WTC11 (cell line): ENCODE results near the gene CISD3. TPM values are rescaled to one million over a fixed set of nuclear protein-coding genes. Genes with fewer than 3 reads are reported as not detected.

Experiments used
- ATAC-seq: fragments of 200-7000 bp; cut with Tn5 transposase; 2 replicates; pipeline ENCODE4 v1.10.0; 2021; ENCODE audit warnings: mild to moderate bottlenecking, moderate library complexity
- CTCF ChIA-PET: fragments of 300-600 bp; sonication (Branson Sonifier 250); formaldehyde crosslinking; loops from one replicate; lab custom pipeline; 2021; ENCODE audit warnings: antibody characterized with exemption; lab: Charles Lee
- POLR2A ChIA-PET: fragments of 350-600 bp; sonication (Branson Sonifier 250); formaldehyde crosslinking; loops from one replicate; lab custom pipeline; 2021; ENCODE audit warnings: antibody characterized with exemption; lab: Charles Lee
- DNase-seq: peaks from one replicate; pipeline ENCODE4 v3.0.0; 2021; ENCODE audit warnings: low spot score
- H3K27ac Mint-ChIP-seq: 2 replicates; pipeline ENCODE4 v1.8.0; 2021; ENCODE audit warnings: mixed read lengths
- H3K27me3 Mint-ChIP-seq: 2 replicates; pipeline ENCODE4 v1.8.0; 2021; ENCODE audit warnings: low read depth, mild to moderate bottlenecking, moderate library complexity, mixed read lengths
- H3K36me3 Mint-ChIP-seq: 2 replicates; pipeline ENCODE4 v1.8.0; 2021; ENCODE audit warnings: mixed read lengths
- H3K4me1 Mint-ChIP-seq: 2 replicates; pipeline ENCODE4 v1.8.0; 2022; ENCODE audit warnings: mixed read lengths
- H3K4me3 Mint-ChIP-seq: 2 replicates; pipeline ENCODE4 v1.8.0; 2021; ENCODE audit warnings: mild to moderate bottlenecking, moderate library complexity, mixed read lengths
- H3K9me3 Mint-ChIP-seq: 2 replicates; pipeline ENCODE4 v1.8.0; 2021; ENCODE audit warnings: mixed read lengths
- ARID4B ChIP-seq: sonication (generic); formaldehyde crosslinking; IDR thresholded peaks from 2 replicates; pipeline ENCODE4 v1.8.0; 2023; ENCODE audit warnings: missing genetic modification reagents, mild to moderate bottlenecking, borderline replicate concordance
- CDX4 ChIP-seq: fragments of 250-450 bp; sonication (Bioruptor Pico); IDR thresholded peaks from 2 replicates; pipeline ENCODE4 v1.9.0; 2021; ENCODE audit warnings: moderate library complexity, mild to moderate bottlenecking, inconsistent platforms, borderline replicate concordance
- CREM ChIP-seq: sonication (generic); formaldehyde crosslinking; IDR thresholded peaks from 2 replicates; pipeline ENCODE4 v1.8.1; 2022; ENCODE audit warnings: mild to moderate bottlenecking, missing genetic modification reagents, moderate library complexity
- E2F5 ChIP-seq: sonication (generic); formaldehyde crosslinking; IDR thresholded peaks from 2 replicates; pipeline ENCODE4 v1.8.1; 2022; ENCODE audit warnings: mild to moderate bottlenecking, moderate library complexity, missing genetic modification reagents
- FOXP4 ChIP-seq: sonication (generic); formaldehyde crosslinking; IDR thresholded peaks from 2 replicates; pipeline ENCODE4 v1.8.0; 2022; ENCODE audit warnings: mild to moderate bottlenecking, missing genetic modification reagents
- GABPB1 ChIP-seq: sonication (generic); formaldehyde crosslinking; IDR thresholded peaks from 2 replicates; pipeline ENCODE4 v1.8.1; 2023; ENCODE audit warnings: mild to moderate bottlenecking, missing genetic modification reagents
- GTF2I ChIP-seq: fragments of 250-450 bp; sonication (Bioruptor Pico); conservative IDR thresholded peaks from 2 replicates; pipeline ENCODE4 v1.4.0; 2021; ENCODE audit warnings: mild to moderate bottlenecking
- HMGXB4 ChIP-seq: sonication (generic); formaldehyde crosslinking; IDR thresholded peaks from 2 replicates; pipeline ENCODE4 v1.8.1; 2023; ENCODE audit warnings: mild to moderate bottlenecking, moderate library complexity, missing genetic modification reagents
- JUN ChIP-seq: sonication (generic); formaldehyde crosslinking; IDR thresholded peaks from 2 replicates; pipeline ENCODE4 v1.8.0; 2023; ENCODE audit warnings: mild to moderate bottlenecking, missing genetic modification reagents
- MAX ChIP-seq: sonication (generic); formaldehyde crosslinking; IDR thresholded peaks from 2 replicates; pipeline ENCODE4 v1.8.0; 2022; ENCODE audit warnings: mild to moderate bottlenecking, missing genetic modification reagents
- NFE2L1 ChIP-seq: sonication (generic); formaldehyde crosslinking; IDR thresholded peaks from 2 replicates; pipeline ENCODE4 v1.8.1; 2023; ENCODE audit warnings: missing genetic modification reagents
- NFYB ChIP-seq: sonication (generic); formaldehyde crosslinking; conservative IDR thresholded peaks from 2 replicates; pipeline ENCODE4 v1.8.0; 2022; ENCODE audit warnings: low read depth, missing genetic modification reagents
- NR2C2 ChIP-seq: sonication (generic); formaldehyde crosslinking; IDR thresholded peaks from 2 replicates; pipeline ENCODE4 v1.8.0; 2022; ENCODE audit warnings: mild to moderate bottlenecking, missing genetic modification reagents
- NR3C1 ChIP-seq: sonication (generic); formaldehyde crosslinking; conservative IDR thresholded peaks from 2 replicates; pipeline ENCODE4 v1.8.1; 2023; ENCODE audit warnings: low read depth, mild to moderate bottlenecking, missing genetic modification reagents
- SP1 ChIP-seq: sonication (generic); formaldehyde crosslinking; conservative IDR thresholded peaks from 2 replicates; pipeline ENCODE4 v1.8.1; 2022; ENCODE audit warnings: missing genetic modification reagents
- TCF7 ChIP-seq: sonication (generic); formaldehyde crosslinking; IDR thresholded peaks from 2 replicates; pipeline ENCODE4 v1.8.0; 2022; ENCODE audit warnings: mild to moderate bottlenecking, low read depth, missing genetic modification reagents, moderate library complexity
- TEAD1 ChIP-seq: sonication (generic); formaldehyde crosslinking; IDR thresholded peaks from 2 replicates; pipeline ENCODE4 v1.8.0; 2022; ENCODE audit warnings: mild to moderate bottlenecking, missing genetic modification reagents
- USF1 ChIP-seq: sonication (generic); formaldehyde crosslinking; IDR thresholded peaks from 2 replicates; pipeline ENCODE4 v1.8.0; 2022; ENCODE audit warnings: mild to moderate bottlenecking, missing genetic modification reagents
- USF2 ChIP-seq: sonication (generic); formaldehyde crosslinking; IDR thresholded peaks from 2 replicates; pipeline ENCODE4 v1.8.1; 2023; ENCODE audit warnings: mild to moderate bottlenecking, missing genetic modification reagents, moderate library complexity
- ZBTB43 ChIP-seq: sonication (generic); formaldehyde crosslinking; IDR thresholded peaks from 2 replicates; pipeline ENCODE4 v1.8.1; 2023; ENCODE audit warnings: mild to moderate bottlenecking, missing genetic modification reagents
- ZSCAN18 ChIP-seq: fragments of 250-450 bp; sonication (Bioruptor Pico); IDR thresholded peaks from 2 replicates; pipeline ENCODE4 v2.1.2; 2022; ENCODE audit warnings: mild to moderate bottlenecking, moderate library complexity
- total RNA-seq: library from RNA; stranded (reverse); gene quantifications from 3 replicates; pipeline ENCODE4 v1.2.3, GENCODE V29; 2021

Gene CISD3
- total RNA-seq, 1 experiment from 2014 or later = 12.1 TPM

GRCh38 chr17:38752308-38753070 is 22.3 kb downstream of the CISD3 start, which contains the start of gene PSMB3:
Gene PSMB3, plus strand, starts transcription at chr17:38752741. Its CDS starts 86 bp downstream, at chr17:38752827.
- POLR2A ChIA-PET = interaction anchor here (0.5 to 1.0 kb wide), 5 partner anchors 94 to 344 kb away, joined by 3 read pairs; partner anchors contain the start of gene RPL23
- Mint-ChIP-seq H3K27me3 (peaks cover 2% of the 10 kb centered on the region), H3K9me3 (no peaks in the 10 kb centered on the region), H3K4me1 (peaks cover 16% of the 10 kb centered on the region), H3K27ac (peak within 1 kb of the TSS; percentile 96), H3K36me3 (peaks cover 23% of the 10 kb centered on the region), H3K4me3 (peak within 1 kb of the TSS; percentile 97)
- CTCF ChIA-PET = interaction anchor here (0.5 to 4.4 kb wide), 8 partner anchors 10 to 1887 kb away, joined by 3 to 45 read pairs (median 4); no protein-coding TSS in a partner anchor
- ATAC-seq = peak; percentile 76
- peak; percentile 93 for DNase-seq
- peak; percentile 79; the same call in 1 of the 2 replicates for TF ChIP-seq GTF2I
- 0 out of 2 replicates have a peak, but pooled peaks have one; percentile 11 for TF ChIP-seq JUN (CRISPR knock-in tag)
- no peak for TF ChIP-seq ZSCAN18
- TF ChIP-seq NFYB = peak; percentile 98
- TF ChIP-seq ARID4B (CRISPR knock-in tag) = peak; percentile 73
- peak; percentile 81 for TF ChIP-seq NFE2L1 (CRISPR knock-in tag)
- TF ChIP-seq TEAD1 (CRISPR knock-in tag) = peak; percentile 45
- peak; percentile 93 for TF ChIP-seq SP1 (CRISPR knock-in tag)
- TF ChIP-seq FOXP4 = 0 out of 2 replicates have a peak, but pooled peaks have one; percentile 43
- TF ChIP-seq E2F5 (CRISPR knock-in tag) = peak; percentile 68; the same call in 1 of the 2 replicates
- TF ChIP-seq USF2 = peak; percentile 86
- TF ChIP-seq ZBTB43 (CRISPR knock-in tag) = 0 out of 2 replicates have a peak, but pooled peaks have one; percentile 32
- no peak for TF ChIP-seq NR2C2
- peak; percentile 60; the same call in 1 of the 2 replicates for TF ChIP-seq TCF7 (CRISPR knock-in tag)
- no peak for TF ChIP-seq CDX4 (CRISPR knock-in tag)
- peak; percentile 97 for TF ChIP-seq MAX (CRISPR knock-in tag)
- TF ChIP-seq GABPB1 (CRISPR knock-in tag) = peak; percentile 91
- TF ChIP-seq NR3C1 (CRISPR knock-in tag) = no peak
- peak; percentile 80 for TF ChIP-seq CREM (CRISPR knock-in tag)
- peak; percentile 88 for TF ChIP-seq USF1 (CRISPR knock-in tag)
- TF ChIP-seq HMGXB4 (CRISPR knock-in tag) = peak; percentile 24; the same call in 1 of the 2 replicates
